Upper lobe of left lung (tissue), 6 donors: ENCODE results near the gene ZBTB5. TPM values are rescaled to one million over a fixed set of nuclear protein-coding genes. Genes with fewer than 3 reads are reported as not detected.

Source experiments
- ATAC-seq, 2 donors: fragments of 200-7000 bp; cut with Tn5 transposase; one replicate each; pipeline ENCODE4 v1.9.1; 2022; ENCODE audit warnings: mild to moderate bottlenecking in 2 of 2, moderate library complexity in 2 of 2; ENCODE audit not compliant: low FRiP score in 2 of 2
- DNase-seq, 2 donors: peaks; one replicate each; pipeline ENCODE4 v3.0.0-alpha.2; 2019 to 2020
- H3K27ac ChIP-seq, 4 donors: fragments of 200-600 bp; sonication (generic); one replicate each; pipeline ENCODE4 v1.5.1; 2016 to 2019
- H3K27me3 ChIP-seq, 4 donors: fragments of 200-600 bp; sonication (generic); one replicate each; pipeline ENCODE4 v1.5.1; 2017 to 2019
- H3K36me3 ChIP-seq, 4 donors: fragments of 200-600 bp; sonication (generic); one replicate each; pipeline ENCODE4 v1.5.1; 2016 to 2019
- H3K4me1 ChIP-seq, 4 donors: fragments of 200-600 bp; sonication (generic); one replicate each; pipeline ENCODE4 v1.5.1; 2018 to 2019
- H3K4me3 ChIP-seq, 4 donors: fragments of 200-600 bp; sonication (generic); one replicate each; pipeline ENCODE4 v1.5.1; 2017 to 2019; ENCODE audit warnings: mild to moderate bottlenecking in 2 of 4, moderate library complexity in 1 of 4
- H3K9me3 ChIP-seq, 4 donors: fragments of 200-600 bp; sonication (generic); one replicate each; pipeline ENCODE4 v1.5.1; 2018 to 2019
- EP300 ChIP-seq, 4 donors: sonication (generic); formaldehyde crosslinking; IDR thresholded peaks; one replicate each; pipeline ENCODE4 v1.5.1; 2017; ENCODE audit warnings: antibody characterized with exemption in 4 of 4, control low read depth in 2 of 4
- POLR2A ChIP-seq, 4 donors: fragments of 450-650 bp; IDR thresholded peaks; one replicate each; pipeline ENCODE4 v1.5.1; 2016 to 2017; ENCODE audit warnings: antibody characterized with exemption in 4 of 4, mild to moderate bottlenecking in 2 of 4
- POLR2AphosphoS5 ChIP-seq, 2 donors: sonication (generic); formaldehyde crosslinking; IDR thresholded peaks; one replicate each; pipeline ENCODE4 v1.5.1; 2017; ENCODE audit warnings: antibody characterized with exemption in 2 of 2
- WGBS, 2 donors: methylation state at CpG; one replicate each; pipeline ENCODE4 v1.1.5; 2017 to 2018; 5-methylcytosine and 5-hydroxymethylcytosine counted together
- total RNA-seq, 6 donors: library from RNA; depleted of rRNA in 4 of 6; stranded (reverse); fragments of >200 nt in 4 of 6; gene quantifications; one replicate each; pipeline versions ENCODE4 v1.1.0 to v1.2.1, GENCODE V29; 2016 to 2021
- TF ChIP-seq, protein P1 (sequence below), 6 experiments: fragments of 450-650 bp in 4 of 6; fragments of 200-600 bp in 2 of 6; sonication (generic) in 2 of 6; IDR thresholded peaks; one replicate each; pipeline ENCODE4 v1.5.1; 2016 to 2019; ENCODE audit warnings: antibody characterized with exemption in 6 of 6
- donor health status: DM: no; HTN: no; CAD: no; lungs with moderate emphysema.
- donor health status: DM: no; HTN: yes; CAD: no; lungs with severe emphysema.

Gene ZBTB5
- total RNA-seq, 6 donors from 2014 or later, result 7.9 to 15.0 (median 10.0) TPM

DNA sequence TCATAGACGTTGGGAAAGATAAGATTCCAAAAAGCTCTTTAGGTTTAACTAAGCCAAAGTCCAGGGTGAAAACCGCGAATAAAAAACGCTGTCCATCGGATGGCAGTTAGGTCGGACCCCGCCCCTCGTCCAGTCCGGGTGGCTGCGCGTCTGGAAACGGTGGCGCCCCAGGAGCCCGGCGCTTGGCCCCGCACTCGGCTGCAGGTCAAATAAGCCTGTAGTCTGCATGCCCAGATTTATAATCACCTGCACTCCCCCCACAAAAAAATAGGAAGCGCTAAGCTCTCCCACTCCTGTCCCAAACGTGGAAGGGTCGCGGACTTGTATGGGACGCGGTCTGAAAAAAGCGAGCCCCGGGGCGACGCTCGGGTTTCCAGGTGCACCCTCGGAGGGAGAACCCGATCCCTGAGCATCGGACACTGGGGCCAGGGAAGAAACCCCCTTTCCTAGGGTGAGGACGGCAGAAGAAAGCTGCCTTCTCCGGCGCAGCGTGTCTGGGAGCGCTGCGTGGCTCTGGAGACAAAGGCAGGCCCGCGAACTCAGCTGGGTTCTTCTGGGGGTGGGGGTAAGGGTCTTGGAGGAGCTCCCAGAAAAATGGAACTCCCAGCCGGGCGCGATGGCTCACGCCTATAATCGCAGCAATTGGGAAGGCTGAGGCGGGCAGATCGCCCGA, 923 bp upstream of the ZBTB5 start:
- Histone ChIP-seq H3K4me3 (peak overlapping the region; percentile 49 to 92 (median 84)), H3K27me3 (no peaks in the 10 kb centered on the region), H3K27ac (peak overlapping the region; percentile 97 to 99 (median 98)), H3K36me3 (no peaks in the 10 kb centered on the region), H3K4me1 (peaks cover 19 to 45% (median 20%) of the 10 kb centered on the region in 4 donors), H3K9me3 (no peaks in the 10 kb centered on the region)
- ATAC-seq (peak; percentile 24 to 47), DNase-seq (peak; percentile 73 to 90)
- WGBS, 2 donors, result 1% methylated on average over 19 to 47 of the region's 47 CpGs
- peak in 1 of 4 donors; percentile 42 for TF ChIP-seq POLR2A (IDR thresholded peaks at IDR 0.05)
- no peak for TF ChIP-seq POLR2AphosphoS5 (IDR thresholded peaks at IDR 0.05)
- TF ChIP-seq, protein P1, sequence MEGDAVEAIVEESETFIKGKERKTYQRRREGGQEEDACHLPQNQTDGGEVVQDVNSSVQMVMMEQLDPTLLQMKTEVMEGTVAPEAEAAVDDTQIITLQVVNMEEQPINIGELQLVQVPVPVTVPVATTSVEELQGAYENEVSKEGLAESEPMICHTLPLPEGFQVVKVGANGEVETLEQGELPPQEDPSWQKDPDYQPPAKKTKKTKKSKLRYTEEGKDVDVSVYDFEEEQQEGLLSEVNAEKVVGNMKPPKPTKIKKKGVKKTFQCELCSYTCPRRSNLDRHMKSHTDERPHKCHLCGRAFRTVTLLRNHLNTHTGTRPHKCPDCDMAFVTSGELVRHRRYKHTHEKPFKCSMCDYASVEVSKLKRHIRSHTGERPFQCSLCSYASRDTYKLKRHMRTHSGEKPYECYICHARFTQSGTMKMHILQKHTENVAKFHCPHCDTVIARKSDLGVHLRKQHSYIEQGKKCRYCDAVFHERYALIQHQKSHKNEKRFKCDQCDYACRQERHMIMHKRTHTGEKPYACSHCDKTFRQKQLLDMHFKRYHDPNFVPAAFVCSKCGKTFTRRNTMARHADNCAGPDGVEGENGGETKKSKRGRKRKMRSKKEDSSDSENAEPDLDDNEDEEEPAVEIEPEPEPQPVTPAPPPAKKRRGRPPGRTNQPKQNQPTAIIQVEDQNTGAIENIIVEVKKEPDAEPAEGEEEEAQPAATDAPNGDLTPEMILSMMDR (IDR thresholded peaks at IDR 0.05), result no peak

DNA sequence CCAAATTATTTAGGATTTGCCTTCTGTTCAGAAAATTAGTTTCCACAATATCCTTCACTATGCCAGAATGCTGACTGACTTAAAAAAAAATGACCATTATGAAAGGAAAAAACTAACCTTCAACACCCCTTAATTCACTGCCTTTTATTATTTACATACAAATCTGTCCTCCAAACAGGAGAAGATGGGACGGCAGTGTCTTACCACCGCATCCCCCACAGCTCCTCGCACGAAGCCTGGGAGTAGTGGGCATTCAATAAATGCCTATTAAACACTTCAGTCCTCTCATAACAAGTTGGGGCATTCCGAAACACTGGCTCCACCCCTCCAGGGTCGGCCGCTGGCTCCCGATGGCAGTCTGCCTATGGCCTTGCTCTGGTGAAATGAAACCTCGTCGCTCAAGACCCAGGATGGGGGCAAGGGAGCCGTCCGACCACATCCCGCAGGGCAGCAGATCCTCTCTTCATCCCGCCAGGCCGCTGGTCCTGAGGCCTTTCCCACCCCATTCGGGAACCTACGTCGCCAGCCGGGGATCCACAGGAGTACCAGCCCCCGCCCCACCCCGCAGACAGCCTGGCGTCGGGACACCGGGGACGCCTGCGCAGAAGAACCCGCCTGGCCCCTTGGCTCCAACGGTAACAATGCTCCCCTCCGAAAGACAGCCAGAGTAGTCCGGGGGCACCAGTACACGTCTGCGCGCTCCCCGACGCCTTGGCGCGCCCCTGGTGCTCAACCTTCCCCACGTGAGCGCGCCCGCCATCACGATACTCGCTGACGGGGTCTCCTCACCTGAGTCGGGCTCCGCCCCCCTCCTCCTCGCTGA, 613 bp downstream of the ZBTB5 start:
- ATAC-seq (peak; percentile 69 to 74), DNase-seq (peak; percentile 85 to 92)
- peak overlapping the region; percentile 97 to 99 (median 98) for H3K27ac ChIP-seq
- peaks cover 19 to 48% (median 20%) of the 10 kb centered on the region in 4 donors for H3K4me1 ChIP-seq
- H3K27me3 ChIP-seq, result no peaks in the 10 kb centered on the region
- 0% methylated on average over 10 to 20 of the region's 47 CpGs for WGBS, 2 donors
- H3K4me3 ChIP-seq, result peak overlapping the region; percentile 81 to 96 (median 89)
- no peaks in the 10 kb centered on the region for H3K36me3 ChIP-seq
- H3K9me3 ChIP-seq, result no peaks in the 10 kb centered on the region
- TF ChIP-seq POLR2AphosphoS5 (IDR thresholded peaks at IDR 0.05) (peak in 1 of 2 donors; percentile 63), POLR2A (IDR thresholded peaks at IDR 0.05) (peak in 3 of 4 donors; percentile 20 to 75 (median 70)), EP300 (IDR thresholded peaks at IDR 0.05) (no peak)
- TF ChIP-seq, protein P1 (IDR thresholded peaks at IDR 0.05), result no peak

DNA sequence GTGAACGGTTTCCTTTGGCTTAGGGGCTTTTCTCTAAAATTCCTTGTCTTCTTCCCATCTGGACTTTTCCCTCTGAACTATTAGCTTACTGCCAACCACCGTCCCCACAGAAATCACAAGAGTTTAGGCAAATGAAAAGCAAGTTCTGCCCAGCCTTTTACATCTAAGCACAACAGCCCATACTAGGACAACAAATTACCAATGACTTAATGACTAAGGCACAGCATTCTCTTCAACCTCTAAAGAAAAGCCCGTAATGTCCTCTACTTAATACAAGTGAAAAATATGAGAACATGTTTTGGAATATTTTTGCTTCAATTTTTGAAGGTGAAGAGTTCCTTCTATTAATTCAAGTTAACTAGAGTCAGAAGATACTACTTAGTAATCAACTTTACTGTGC, 1.2 kb downstream of the ZBTB5 start:
- peaks cover 19 to 48% (median 20%) of the 10 kb centered on the region in 4 donors for H3K4me1 ChIP-seq
- peak overlapping the region in 3 of 4 donors; percentile 97 to 98 (median 97) for H3K27ac ChIP-seq
- WGBS, 2 donors, result 34 to 35% methylated on average over 3 of the region's 3 CpGs
- no peak for DNase-seq
- TF ChIP-seq POLR2AphosphoS5 (IDR thresholded peaks at IDR 0.05) (no peak), POLR2A (IDR thresholded peaks at IDR 0.05) (no peak), EP300 (IDR thresholded peaks at IDR 0.05) (no peak)
- TF ChIP-seq, protein P1 (IDR thresholded peaks at IDR 0.05), result no peak
- ATAC-seq, result no peak
- H3K9me3 ChIP-seq, result no peaks in the 10 kb centered on the region
- H3K4me3 ChIP-seq, result peak overlapping the region in 3 of 4 donors; percentile 81 to 92 (median 86)
- H3K27me3 ChIP-seq, result no peaks in the 10 kb centered on the region
- no peaks in the 10 kb centered on the region for H3K36me3 ChIP-seq

DNA sequence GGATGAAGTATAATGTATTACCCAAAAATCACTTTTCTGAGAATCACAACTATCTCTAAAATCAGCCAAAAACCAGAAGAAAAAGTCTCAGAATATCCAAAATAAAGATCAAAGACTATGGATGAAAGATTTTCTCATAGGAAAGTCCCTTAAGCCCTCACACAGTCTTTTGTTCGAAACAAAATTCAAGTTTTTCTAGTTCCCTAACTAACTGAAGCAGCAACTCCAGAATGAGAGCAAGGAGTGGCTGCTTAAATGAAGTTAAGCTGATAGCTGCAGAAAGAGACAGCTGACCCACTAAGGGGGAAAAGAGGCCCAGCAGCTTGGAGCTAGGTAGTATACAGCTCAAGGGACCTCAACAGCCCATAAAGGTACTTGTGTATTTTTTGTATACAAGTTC, 8.4 kb downstream of the ZBTB5 start:
- 57 to 81% methylated on average over 1 of the region's 1 CpG for WGBS, 2 donors
- H3K27ac ChIP-seq, result no peak overlapping the region
- H3K27me3 ChIP-seq, result no peaks in the 10 kb centered on the region
- no peak for TF ChIP-seq POLR2AphosphoS5 (IDR thresholded peaks at IDR 0.05)
- no peak for TF ChIP-seq EP300 (IDR thresholded peaks at IDR 0.05)
- TF ChIP-seq, protein P1 (IDR thresholded peaks at IDR 0.05), result no peak
- no peak for TF ChIP-seq POLR2A (IDR thresholded peaks at IDR 0.05)
- H3K4me1 ChIP-seq, result peaks cover 0 to 20% (median 11%) of the 10 kb centered on the region in 4 donors
- no peaks in the 10 kb centered on the region for H3K9me3 ChIP-seq
- no peak overlapping the region for H3K4me3 ChIP-seq
- DNase-seq, result no peak
- ATAC-seq, result no peak
- H3K36me3 ChIP-seq, result peaks cover 0 to 2% (median 0%) of the 10 kb centered on the region in 4 donors
